SKM-1 (cell line): ENCODE results near the gene IQGAP2.
"Not testable (repeated sequence)": the region's sequence is repeated elsewhere in the genome, so short reads cannot be mapped to it uniquely, and the experiment has no call there.

Experiments used
- DNase-seq: peaks from one replicate; lab custom pipeline; 2025; ENCODE audit not compliant: unreplicated experiment; lab: John Stamatoyannopoulos, UW

Gene IQGAP2

GRCh38 chr5:76402886-76403765 is at the start of gene IQGAP2:
TSS of gene IQGAP2 (plus strand) at chr5:76403285. CDS start at chr5:76403546, 261 bp downstream.
- DNase-seq: peak; percentile 97

GRCh38 chr5:76356887-76357286 is 46.2 kb upstream of the IQGAP2 start:
- DNase-seq: no peak

- no peak for DNase-seq
These were observed 39.5 kb upstream of the IQGAP2 start for GRCh38 chr5:76363352-76364225.

- DNase-seq: no peak
These were observed 38.9 kb upstream of the IQGAP2 start for GRCh38 chr5:76364226-76364589.

GRCh38 chr5:76365561-76365960 is 37.5 kb upstream of the IQGAP2 start:
- DNase-seq: peak; percentile 46

GRCh38 chr5:76366596-76366995 is 36.5 kb upstream of the IQGAP2 start:
- DNase-seq: no peak

GRCh38 chr5:76367623-76368371 is 35.3 kb upstream of the IQGAP2 start:
- no peak for DNase-seq

- no peak for DNase-seq
These were observed 34.1 kb upstream of the IQGAP2 start for GRCh38 chr5:76368941-76369340.

- DNase-seq: not testable (repeated sequence)
These were observed 33.4 kb upstream of the IQGAP2 start for GRCh38 chr5:76369668-76370067.

GRCh38 chr5:76371960-76372322 is 31.1 kb upstream of the IQGAP2 start:
- DNase-seq: no peak

GRCh38 chr5:76372323-76373054 is 30.6 kb upstream of the IQGAP2 start:
- DNase-seq: no peak

- DNase-seq: no peak
These were observed 26.8 kb upstream of the IQGAP2 start for GRCh38 chr5:76376148-76376865.

GRCh38 chr5:76376866-76377230 is 26.2 kb upstream of the IQGAP2 start:
- DNase-seq: no peak

- no peak for DNase-seq
These were observed 24.7 kb upstream of the IQGAP2 start for GRCh38 chr5:76378355-76378754.

- DNase-seq: no peak
These were observed 23.8 kb upstream of the IQGAP2 start for GRCh38 chr5:76379316-76379715.

- no peak for DNase-seq
These were observed 23.2 kb upstream of the IQGAP2 start for GRCh38 chr5:76379855-76380254.

GRCh38 chr5:76380346-76381066 is 22.6 kb upstream of the IQGAP2 start:
- DNase-seq: no peak

- DNase-seq: no peak
These were observed 19.8 kb upstream of the IQGAP2 start for GRCh38 chr5:76383126-76383832.

GRCh38 chr5:76384189-76384588 is 18.9 kb upstream of the IQGAP2 start:
- DNase-seq: no peak
